Common myeloid progenitor, CD34-positive (primary cell): ENCODE results near the gene SBF2.

Experiments used
- CTCF ChIA-PET: fragments of 350-600 bp; sonication (Branson Sonifier 250); formaldehyde crosslinking; loops from one replicate; lab custom pipeline; 2021; ENCODE audit warnings: antibody characterized with exemption; lab: Charles Lee
- POLR2A ChIA-PET: fragments of 350-600 bp; sonication (Branson Sonifier 250); formaldehyde crosslinking; loops from one replicate; lab custom pipeline; 2021; ENCODE audit warnings: antibody characterized with exemption; lab: Charles Lee
- DNase-seq, 3 donors: peaks; one replicate each; pipeline versions ENCODE4 v3.0.0 to v3.0.0-alpha.2; 2013
- H3K27ac ChIP-seq, 2 experiments: 1 replicate in 1 of 2; 2 replicates in 1 of 2; pipeline ENCODE4 v1.7.0; 2013; ENCODE audit warnings: inconsistent platforms in 2 of 2, low read length in 2 of 2, mild to moderate bottlenecking in 2 of 2, low read depth in 1 of 2, moderate library complexity in 1 of 2; ENCODE audit not compliant: severe bottlenecking in 2 of 2, insufficient read depth in 1 of 2, poor library complexity in 1 of 2
- H3K27me3 ChIP-seq, 5 experiments: replicated peaks in 2 of 5; 1 replicate in 3 of 5; 2 replicates in 2 of 5; pipeline versions ENCODE4 v1.6.1 to v1.7.0; 2013; ENCODE audit warnings: low read length in 4 of 5, mild to moderate bottlenecking in 2 of 5, moderate library complexity in 2 of 5, inconsistent platforms in 1 of 5; ENCODE audit not compliant: insufficient read depth in 5 of 5, control insufficient read depth in 4 of 5
- H3K36me3 ChIP-seq, 4 experiments: 1 replicate in 2 of 4; 2 replicates in 2 of 4; pipeline versions ENCODE4 v1.6.1 to v1.7.0; 2013; ENCODE audit warnings: low read length in 3 of 4, control low read depth in 1 of 4, mild to moderate bottlenecking in 1 of 4; ENCODE audit not compliant: control insufficient read depth in 4 of 4, insufficient read depth in 4 of 4
- H3K4me1 ChIP-seq, 4 experiments: 1 replicate in 3 of 4; 2 replicates in 1 of 4; pipeline versions ENCODE4 v1.6.1 to v1.7.1; 2013; ENCODE audit warnings: low read length in 3 of 4, mild to moderate bottlenecking in 3 of 4, control low read depth in 1 of 4, inconsistent platforms in 1 of 4, moderate library complexity in 1 of 4; ENCODE audit not compliant: control insufficient read depth in 4 of 4, insufficient read depth in 4 of 4; ENCODE audit errors: control extremely low read depth in 1 of 4
- H3K4me3 ChIP-seq, 7 experiments: 1 replicate in 4 of 7; 2 replicates in 3 of 7; pipeline versions ENCODE4 v1.5.1 to v1.7.0; 2013; ENCODE audit warnings: mild to moderate bottlenecking in 7 of 7, low read length in 6 of 7, moderate library complexity in 6 of 7, inconsistent platforms in 2 of 7, low read depth in 2 of 7, control low read depth in 1 of 7; ENCODE audit not compliant: insufficient read depth in 4 of 7, control insufficient read depth in 1 of 7; ENCODE audit errors: extremely low read depth in 1 of 7
- H3K9me3 ChIP-seq, 5 experiments: 1 replicate in 4 of 5; 2 replicates in 1 of 5; pipeline versions ENCODE4 v1.6.1 to v1.7.1; 2013; ENCODE audit warnings: low read length in 4 of 5, mild to moderate bottlenecking in 2 of 5, inconsistent platforms in 1 of 5, low read depth in 1 of 5, moderate library complexity in 1 of 5; ENCODE audit not compliant: control insufficient read depth in 4 of 5, insufficient read depth in 2 of 5; ENCODE audit errors: control extremely low read depth in 1 of 5
- WGBS: methylation state at CpG from one replicate; pipeline ENCODE4 v1.1.5; 2013; ENCODE audit not compliant: insufficient coverage; 5-methylcytosine and 5-hydroxymethylcytosine counted together

The SBF2 gene

DNA sequence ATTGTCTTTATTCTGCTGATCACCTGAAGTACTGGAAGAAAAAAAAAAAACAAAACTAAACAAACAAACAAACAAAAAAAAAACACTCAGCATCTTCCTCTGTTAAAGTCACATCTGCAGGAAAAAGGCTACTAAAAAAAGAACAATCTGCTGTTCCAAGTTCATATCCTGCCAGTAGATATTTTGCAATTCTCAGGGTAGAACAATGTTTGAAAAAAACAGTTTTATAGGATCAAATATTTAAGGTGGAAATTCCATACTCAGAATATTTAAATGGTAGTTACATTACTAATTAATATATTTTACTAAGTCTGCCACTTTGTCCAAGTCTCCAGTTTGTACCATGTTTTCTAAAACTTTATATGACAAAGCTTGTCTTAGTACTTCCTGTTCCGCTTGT is 175.2 kb downstream of the SBF2 start:
- POLR2A ChIA-PET, result no interaction called here
- CTCF ChIA-PET, result no interaction called here
- no peak for DNase-seq
- Histone ChIP-seq H3K4me3 (no peak overlapping the region), H3K27me3 (no peaks in the 10 kb centered on the region), H3K9me3 (peaks cover 0 to 3% (median 0%) of the 10 kb centered on the region in 5 experiments), H3K36me3 (no peaks in the 10 kb centered on the region), H3K27ac (no peak overlapping the region), H3K4me1 (peaks cover 0 to 6% (median 1%) of the 10 kb centered on the region in 4 experiments)
- WGBS, result no CpG with 5 or more reads among the region's 1 CpG

GRCh38 chr11:10117709-10118351 is 176.2 kb downstream of the SBF2 start:
- Histone ChIP-seq H3K9me3 (peaks cover 0 to 3% (median 0%) of the 10 kb centered on the region in 5 experiments), H3K4me3 (no peak overlapping the region), H3K27me3 (no peaks in the 10 kb centered on the region), H3K4me1 (peaks cover 0 to 6% (median 0%) of the 10 kb centered on the region in 4 experiments), H3K27ac (no peak overlapping the region), H3K36me3 (no peaks in the 10 kb centered on the region)
- no peak for DNase-seq
- CTCF ChIA-PET, result no interaction called here
- POLR2A ChIA-PET, result no interaction called here
- 100% methylated on average over 1 of the region's 3 CpGs for WGBS

GRCh38 chr11:10116588-10116987 is 177.4 kb downstream of the SBF2 start:
- DNase-seq, result no peak
- Histone ChIP-seq H3K4me3 (no peak overlapping the region), H3K9me3 (peaks cover 0 to 3% (median 0%) of the 10 kb centered on the region in 5 experiments), H3K27ac (no peak overlapping the region), H3K27me3 (no peaks in the 10 kb centered on the region), H3K4me1 (no peaks in the 10 kb centered on the region), H3K36me3 (no peaks in the 10 kb centered on the region)
- no CpG with 5 or more reads among the region's 1 CpG for WGBS
- ChIA-PET POLR2A (no interaction called here), CTCF (no interaction called here)

- H3K9me3 ChIP-seq, result peaks cover 0 to 3% (median 0%) of the 10 kb centered on the region in 5 experiments
- no peak overlapping the region for H3K27ac ChIP-seq
- H3K4me3 ChIP-seq, result no peak overlapping the region
- H3K4me1 ChIP-seq, result peaks cover 0 to 2% (median 0%) of the 10 kb centered on the region in 4 experiments
- WGBS, result no CpG with 5 or more reads among the region's 3 CpGs
- POLR2A ChIA-PET, result no interaction called here
- H3K36me3 ChIP-seq, result no peaks in the 10 kb centered on the region
- CTCF ChIA-PET, result no interaction called here
- H3K27me3 ChIP-seq, result no peaks in the 10 kb centered on the region
- DNase-seq, result no peak
Measured at GRCh38 chr11:10114593-10115404, 179.2 kb downstream of the SBF2 start.

DNA sequence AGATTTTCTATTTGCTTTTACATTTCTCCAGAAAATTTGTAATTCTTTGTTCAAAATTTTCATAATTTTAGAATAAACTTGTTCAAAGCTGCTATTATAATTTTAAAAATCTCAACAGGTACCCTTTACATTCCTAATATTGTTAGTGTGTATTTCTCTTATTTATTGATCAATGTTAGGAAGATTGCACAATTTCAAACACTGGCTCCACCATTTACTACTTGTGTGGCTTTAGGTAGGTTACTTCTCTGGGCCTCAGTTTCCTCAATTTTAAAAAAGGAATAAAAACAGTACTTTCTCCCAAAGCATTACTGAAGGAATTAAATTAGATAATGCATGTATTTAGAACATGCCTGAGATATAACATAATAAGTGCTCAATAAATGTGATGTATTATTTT is 180.2 kb downstream of the SBF2 start:
- no peaks in the 10 kb centered on the region for H3K36me3 ChIP-seq
- H3K9me3 ChIP-seq, result peaks cover 0 to 3% (median 0%) of the 10 kb centered on the region in 5 experiments
- no peak overlapping the region for H3K27ac ChIP-seq
- no peaks in the 10 kb centered on the region for H3K27me3 ChIP-seq
- no peak overlapping the region for H3K4me3 ChIP-seq
- ChIA-PET CTCF (no interaction called here), POLR2A (no interaction called here)
- H3K4me1 ChIP-seq, result peaks cover 0 to 10% (median 2%) of the 10 kb centered on the region in 4 experiments
- DNase-seq, result no peak

DNA sequence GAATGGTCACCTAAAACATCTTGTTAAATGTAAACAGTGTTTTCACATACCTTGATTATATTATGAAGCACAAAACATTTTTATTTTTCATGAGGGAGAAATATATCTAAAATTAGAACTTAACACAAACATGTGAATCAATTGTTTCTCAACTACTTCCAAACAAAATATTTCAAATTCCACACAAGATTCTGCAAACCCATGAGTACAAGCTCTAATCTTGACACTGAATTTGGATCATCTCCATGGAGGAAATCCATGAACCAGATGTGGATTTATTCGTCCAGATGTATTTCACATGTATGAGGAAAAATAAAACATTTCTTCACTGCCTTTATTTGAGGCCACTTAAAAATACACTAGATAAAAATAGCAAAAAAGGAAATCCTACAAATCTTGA is 184.2 kb downstream of the SBF2 start:
- H3K4me1 ChIP-seq, result peaks cover 0 to 10% (median 2%) of the 10 kb centered on the region in 4 experiments
- ChIA-PET CTCF (no interaction called here), POLR2A (no interaction called here)
- no peak for DNase-seq
- H3K27me3 ChIP-seq, result no peaks in the 10 kb centered on the region
- no CpG with 5 or more reads among the region's 1 CpG for WGBS
- no peak overlapping the region for H3K4me3 ChIP-seq
- H3K36me3 ChIP-seq, result no peaks in the 10 kb centered on the region
- no peaks in the 10 kb centered on the region for H3K9me3 ChIP-seq
- no peak overlapping the region for H3K27ac ChIP-seq
